Activated T-cell treated with anti-CD3 and anti-CD28 coated beads, Interleukin-2, amount 50 U/mL, for 24 hours (primary cell): ENCODE measurements around the gene IP6K3.
A peak's percentile ranks its signal among the peaks of the same experiment; 100 is the strongest.

ENCODE experiments used
- DNase-seq: peaks from one replicate; pipeline ENCODE4 v3.0.0-alpha.2; 2020
- H3K27ac Mint-ChIP-seq: 2 replicates; pipeline ENCODE4 v1.8.0; 2020; ENCODE audit warnings: mild to moderate bottlenecking, mixed read lengths
- H3K27me3 Mint-ChIP-seq: 2 replicates; pipeline ENCODE4 v1.8.0; 2020; ENCODE audit warnings: mixed read lengths
- H3K36me3 Mint-ChIP-seq: 2 replicates; pipeline ENCODE4 v1.8.0; 2020; ENCODE audit warnings: low read depth, mixed read lengths
- H3K4me1 Mint-ChIP-seq: 2 replicates; pipeline ENCODE4 v1.8.0; 2020; ENCODE audit warnings: low read depth, mixed read lengths
- H3K4me3 Mint-ChIP-seq: 2 replicates; pipeline ENCODE4 v1.8.0; 2020; ENCODE audit warnings: mild to moderate bottlenecking, moderate library complexity, mixed read lengths
- H3K9me3 Mint-ChIP-seq: 2 replicates; pipeline ENCODE4 v1.8.0; 2020; ENCODE audit warnings: mixed read lengths

Gene IP6K3

GRCh38 chr6:33783781-33784520 is 37.2 kb upstream of the IP6K3 start:
- no peaks in the 10 kb centered on the region for H3K9me3 Mint-ChIP-seq
- no peak for DNase-seq
- no peak overlapping the region for H3K4me3 Mint-ChIP-seq
- H3K27ac Mint-ChIP-seq = peak overlapping the region; percentile 50
- peaks cover 91% of the 10 kb centered on the region for H3K36me3 Mint-ChIP-seq
- no peaks in the 10 kb centered on the region for H3K27me3 Mint-ChIP-seq
- peaks cover 51% of the 10 kb centered on the region for H3K4me1 Mint-ChIP-seq

- peak overlapping the region; percentile 60 for H3K27ac Mint-ChIP-seq
- no peaks in the 10 kb centered on the region for H3K9me3 Mint-ChIP-seq
- H3K27me3 Mint-ChIP-seq = no peaks in the 10 kb centered on the region
- peaks cover 46% of the 10 kb centered on the region for H3K4me1 Mint-ChIP-seq
- peaks cover 100% of the 10 kb centered on the region for H3K36me3 Mint-ChIP-seq
- DNase-seq = no peak
- no peak overlapping the region for H3K4me3 Mint-ChIP-seq
Observed at GRCh38 chr6:33782561-33782960, 35.9 kb upstream of the IP6K3 start.

- peak overlapping the region; percentile 65 for H3K27ac Mint-ChIP-seq
- no peaks in the 10 kb centered on the region for H3K27me3 Mint-ChIP-seq
- no peak overlapping the region for H3K4me3 Mint-ChIP-seq
- no peaks in the 10 kb centered on the region for H3K9me3 Mint-ChIP-seq
- DNase-seq = no peak
- peaks cover 100% of the 10 kb centered on the region for H3K36me3 Mint-ChIP-seq
- H3K4me1 Mint-ChIP-seq = peaks cover 34% of the 10 kb centered on the region
Observed at GRCh38 chr6:33781131-33781975, 34.6 kb upstream of the IP6K3 start.

- DNase-seq = no peak
- no peaks in the 10 kb centered on the region for H3K27me3 Mint-ChIP-seq
- no peaks in the 10 kb centered on the region for H3K9me3 Mint-ChIP-seq
- no peak overlapping the region for H3K27ac Mint-ChIP-seq
- H3K4me3 Mint-ChIP-seq = no peak overlapping the region
- peaks cover 19% of the 10 kb centered on the region for H3K4me1 Mint-ChIP-seq
- peaks cover 100% of the 10 kb centered on the region for H3K36me3 Mint-ChIP-seq
Observed at GRCh38 chr6:33779895-33780294, 33.2 kb upstream of the IP6K3 start.

GRCh38 chr6:33779290-33779689 is 32.6 kb upstream of the IP6K3 start:
- Mint-ChIP-seq H3K36me3 (peaks cover 100% of the 10 kb centered on the region), H3K4me1 (peaks cover 15% of the 10 kb centered on the region), H3K4me3 (no peak overlapping the region), H3K9me3 (no peaks in the 10 kb centered on the region), H3K27me3 (no peaks in the 10 kb centered on the region), H3K27ac (no peak overlapping the region)
- no peak for DNase-seq

GRCh38 chr6:33778444-33779121 is 31.9 kb upstream of the IP6K3 start:
- H3K4me3 Mint-ChIP-seq = no peak overlapping the region
- peaks cover 99% of the 10 kb centered on the region for H3K36me3 Mint-ChIP-seq
- peaks cover 10% of the 10 kb centered on the region for H3K4me1 Mint-ChIP-seq
- no peaks in the 10 kb centered on the region for H3K27me3 Mint-ChIP-seq
- no peaks in the 10 kb centered on the region for H3K9me3 Mint-ChIP-seq
- DNase-seq = no peak
- no peak overlapping the region for H3K27ac Mint-ChIP-seq

GRCh38 chr6:33777398-33778388 is 31.0 kb upstream of the IP6K3 start:
- Mint-ChIP-seq H3K36me3 (peaks cover 99% of the 10 kb centered on the region), H3K4me1 (peaks cover 10% of the 10 kb centered on the region), H3K27ac (peak overlapping the region; percentile 2), H3K27me3 (no peaks in the 10 kb centered on the region), H3K9me3 (no peaks in the 10 kb centered on the region), H3K4me3 (no peak overlapping the region)
- no peak for DNase-seq

GRCh38 chr6:33776764-33777163 is 30.1 kb upstream of the IP6K3 start:
- H3K9me3 Mint-ChIP-seq = no peaks in the 10 kb centered on the region
- no peak for DNase-seq
- H3K27ac Mint-ChIP-seq = no peak overlapping the region
- no peaks in the 10 kb centered on the region for H3K27me3 Mint-ChIP-seq
- peaks cover 98% of the 10 kb centered on the region for H3K36me3 Mint-ChIP-seq
- peaks cover 9% of the 10 kb centered on the region for H3K4me1 Mint-ChIP-seq
- no peak overlapping the region for H3K4me3 Mint-ChIP-seq

GRCh38 chr6:33776186-33776585 is 29.5 kb upstream of the IP6K3 start:
- no peaks in the 10 kb centered on the region for H3K9me3 Mint-ChIP-seq
- DNase-seq = no peak
- peaks cover 92% of the 10 kb centered on the region for H3K36me3 Mint-ChIP-seq
- peak overlapping the region; percentile 28 for H3K27ac Mint-ChIP-seq
- peaks cover 11% of the 10 kb centered on the region for H3K4me1 Mint-ChIP-seq
- no peaks in the 10 kb centered on the region for H3K27me3 Mint-ChIP-seq
- H3K4me3 Mint-ChIP-seq = no peak overlapping the region

GRCh38 chr6:33774774-33775173 is 28.1 kb upstream of the IP6K3 start:
- H3K4me1 Mint-ChIP-seq = peaks cover 8% of the 10 kb centered on the region
- no peak overlapping the region for H3K4me3 Mint-ChIP-seq

GRCh38 chr6:33772902-33773472 is 26.3 kb upstream of the IP6K3 start:
- Mint-ChIP-seq H3K27me3 (peaks cover 7% of the 10 kb centered on the region), H3K4me3 (no peak overlapping the region), H3K4me1 (peaks cover 11% of the 10 kb centered on the region), H3K36me3 (peaks cover 60% of the 10 kb centered on the region), H3K27ac (no peak overlapping the region), H3K9me3 (no peaks in the 10 kb centered on the region)
- DNase-seq = no peak

More at GRCh38 chr6:33774774-33775173, 28.1 kb upstream of the IP6K3 start:
- H3K27me3 Mint-ChIP-seq = no peaks in the 10 kb centered on the region
- peaks cover 78% of the 10 kb centered on the region for H3K36me3 Mint-ChIP-seq
- no peaks in the 10 kb centered on the region for H3K9me3 Mint-ChIP-seq
- peak overlapping the region; percentile 26 for H3K27ac Mint-ChIP-seq
- no peak for DNase-seq

- no peak for DNase-seq
- Mint-ChIP-seq H3K36me3 (peaks cover 53% of the 10 kb centered on the region), H3K27me3 (peaks cover 7% of the 10 kb centered on the region)
Observed at GRCh38 chr6:33772082-33772830, 25.6 kb upstream of the IP6K3 start.

More at GRCh38 chr6:33772082-33772830, 25.6 kb upstream of the IP6K3 start:
- peak overlapping the region; percentile 47 for H3K27ac Mint-ChIP-seq
- no peaks in the 10 kb centered on the region for H3K9me3 Mint-ChIP-seq
- no peak overlapping the region for H3K4me3 Mint-ChIP-seq
- H3K4me1 Mint-ChIP-seq = peaks cover 11% of the 10 kb centered on the region
